HepG2 (cell line): ENCODE results near the gene MYLK. TPM values are rescaled to one million over a fixed set of nuclear protein-coding genes. Genes with fewer than 3 reads are reported as not detected.

Experiments
- ASH2L ChIP-seq: fragments of 300-600, 200-600 bp; sonication (generic); IDR thresholded peaks from 2 replicates; pipeline ENCODE4 v1.7.0; 2017; ENCODE audit warnings: low read depth, mild to moderate bottlenecking, moderate library complexity, mixed read lengths, low read length; ENCODE audit not compliant: insufficient read length
- DMAP1 ChIP-seq: IDR thresholded peaks from 2 replicates; pipeline ENCODE4 v1.6.1; 2016
- ELF4 ChIP-seq: sonication (generic); formaldehyde crosslinking; IDR thresholded peaks from 2 replicates; pipeline ENCODE4 v1.5.0; 2020; ENCODE audit warnings: missing genetic modification reagents, mild to moderate bottlenecking, moderate library complexity, borderline replicate concordance
- FOXC1 ChIP-seq: sonication (generic); formaldehyde crosslinking; IDR thresholded peaks from 2 replicates; pipeline ENCODE4 v1.8.0; 2022; ENCODE audit warnings: mild to moderate bottlenecking, missing genetic modification reagents, borderline replicate concordance
- GATA4 ChIP-seq: sonication (generic); IDR thresholded peaks from 2 replicates; pipeline ENCODE4 v1.6.1; 2016; ENCODE audit warnings: antibody characterized with exemption, low read depth, borderline replicate concordance
- GLI4 ChIP-seq: sonication (generic); formaldehyde crosslinking; IDR thresholded peaks from 2 replicates; pipeline ENCODE4 v1.5.1; 2020; ENCODE audit warnings: missing genetic modification reagents, mild to moderate bottlenecking, moderate library complexity, borderline replicate concordance
- NRL ChIP-seq: sonication (generic); formaldehyde crosslinking; IDR thresholded peaks from 2 replicates; pipeline ENCODE4 v1.5.0; 2020; ENCODE audit warnings: missing genetic modification reagents, mild to moderate bottlenecking, moderate library complexity, borderline replicate concordance
- POLR2A ChIP-seq, 2 experiments: IDR thresholded peaks; 2 replicates each; pipeline ENCODE4 v1.6.1; 2011; ENCODE audit warnings: low read depth in 2 of 2, low read length in 2 of 2, mild to moderate bottlenecking in 1 of 2, moderate library complexity in 1 of 2; ENCODE audit not compliant: insufficient read depth in 1 of 2
- POLR2AphosphoS5 ChIP-seq: IDR thresholded peaks from 2 replicates; pipeline ENCODE4 v1.6.1; 2012; ENCODE audit warnings: low read depth, low read length
- REST ChIP-seq, 2 experiments: IDR thresholded peaks; 2 replicates each; pipeline ENCODE4 v1.6.1; 2011 to 2012; ENCODE audit warnings: low read length in 2 of 2, borderline replicate concordance in 1 of 2, low read depth in 1 of 2, mild to moderate bottlenecking in 1 of 2, moderate library complexity in 1 of 2
- STAG1 ChIP-seq: sonication (generic); formaldehyde crosslinking; IDR thresholded peaks from 2 replicates; pipeline ENCODE4 v1.4.0; 2020; ENCODE audit warnings: missing genetic modification reagents
- TFDP2 ChIP-seq: sonication (generic); formaldehyde crosslinking; IDR thresholded peaks from 2 replicates; pipeline ENCODE4 v1.4.0; 2020; ENCODE audit warnings: missing genetic modification reagents
- UBTF ChIP-seq: sonication (generic); formaldehyde crosslinking; IDR thresholded peaks from 2 replicates; pipeline ENCODE4 v1.4.0; 2020; ENCODE audit warnings: mild to moderate bottlenecking, missing genetic modification reagents
- ZMAT3 ChIP-seq: sonication (generic); formaldehyde crosslinking; conservative IDR thresholded peaks from 2 replicates; pipeline ENCODE4 v1.7.0; 2021; ENCODE audit warnings: missing genetic modification reagents
- ZNF121 ChIP-seq: sonication (generic); formaldehyde crosslinking; IDR thresholded peaks from 2 replicates; pipeline ENCODE4 v1.5.0; 2020; ENCODE audit warnings: mild to moderate bottlenecking, missing genetic modification reagents
- ZNF24 ChIP-seq: fragments of 450-650 bp; IDR thresholded peaks from 2 replicates; pipeline ENCODE4 v1.6.1; 2017; ENCODE audit warnings: antibody characterized with exemption, mild to moderate bottlenecking
- ZNF639 ChIP-seq: conservative IDR thresholded peaks from 2 replicates; pipeline ENCODE4 v1.6.1; 2018; ENCODE audit warnings: missing genetic modification reagents
- ZNF800 ChIP-seq: sonication (generic); formaldehyde crosslinking; IDR thresholded peaks from 2 replicates; pipeline ENCODE4 v1.4.0; 2020; ENCODE audit warnings: missing genetic modification reagents
- polyA plus RNA-seq, 8 experiments: library from polyadenylated mRNA; depleted of rRNA in 3 of 8; stranded (reverse) in 7 of 8; unstranded in 1 of 8; fragments of >200 nt; fragmentation: Illumina TruSeq in 4 of 8; extraction: Trizol in 4 of 8; gene quantifications; 2 replicates each; pipeline versions ENCODE4 v1.2.1 to v1.2.3, GENCODE V29; 2011 to 2016; ENCODE audit warnings: low read depth in 4 of 8, missing spikeins in 1 of 8, mixed read lengths in 1 of 8; ENCODE audit not compliant: insufficient read depth in 1 of 8
- total RNA-seq, 5 experiments: library from RNA; depleted of rRNA; stranded (reverse); fragments of >200 nt; fragmentation: Illumina TruSeq; extraction: Trizol; gene quantifications; 2 replicates each; pipeline ENCODE4 v1.2.3, GENCODE V29; 2016; ENCODE audit warnings: low read depth in 1 of 5

MYLK gene
- total and polyA plus RNA-seq, 2 of the 13 experiments (the other 11 are each of a cell fraction or from before 2014, with no cell fraction given) = 10.6 to 34.9 TPM

- TF ChIP-seq FOXC1 (CRISPR knock-in tag) (0 out of 2 replicates have a peak, but pooled peaks have one; percentile 47), NRL (peak; percentile 19; the same call in 1 of the 2 replicates), REST (IDR thresholded peaks at IDR 0.05; ENCODE audit: borderline replicate concordance in 1 of 2, low read depth in 1 of 2, low read length in 2 of 2) (peak in 1 of 2 experiments; percentile 62; a peak in 1 of 4 replicates), ZNF639 (CRISPR knock-in tag) (0 out of 2 replicates have a peak, but pooled peaks have one; percentile 1), POLR2A (IDR thresholded peaks at IDR 0.05; ENCODE audit: insufficient read depth in 1 of 2, low read depth in 2 of 2, low read length in 2 of 2) (no peak), POLR2AphosphoS5 (no peak), ASH2L (peak; percentile 60), TFDP2 (CRISPR knock-in tag) (peak; percentile 17; the same call in 1 of the 2 replicates), GATA4 (no peak), ZNF121 (CRISPR knock-in tag) (peak; percentile 23; the same call in 1 of the 2 replicates), ELF4 (CRISPR knock-in tag) (no peak), GLI4 (CRISPR knock-in tag) (peak; percentile 55; the same call in 1 of the 2 replicates), UBTF (peak; percentile 93; the same call in 1 of the 2 replicates), DMAP1 (CRISPR knock-in tag) (no peak), ZNF24 (no peak), ZNF800 (CRISPR knock-in tag) (no peak), STAG1 (CRISPR knock-in tag) (peak; percentile 33; the same call in 1 of the 2 replicates), ZMAT3 (CRISPR knock-in tag) (no peak)
Observed at GRCh38 chr3:123584284-123584987, 299.7 kb downstream of the MYLK start (continued).
